Measurements from ENCODE around the gene AQP6. TPM values are rescaled to one million over a fixed set of nuclear protein-coding genes. Genes with fewer than 3 reads are reported as not detected.

AQP6 gene, protein sequence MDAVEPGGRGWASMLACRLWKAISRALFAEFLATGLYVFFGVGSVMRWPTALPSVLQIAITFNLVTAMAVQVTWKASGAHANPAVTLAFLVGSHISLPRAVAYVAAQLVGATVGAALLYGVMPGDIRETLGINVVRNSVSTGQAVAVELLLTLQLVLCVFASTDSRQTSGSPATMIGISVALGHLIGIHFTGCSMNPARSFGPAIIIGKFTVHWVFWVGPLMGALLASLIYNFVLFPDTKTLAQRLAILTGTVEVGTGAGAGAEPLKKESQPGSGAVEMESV
- under 1 TPM in 1 of 2 donors, not detected in 1; 0.20 TPM for total RNA-seq
- polyA plus RNA-seq (2013, experiment 1 of 2): 0.28 TPM
- polyA plus RNA-seq (2013, experiment 2 of 2): 0.04 TPM
- long read RNA-seq, experiment 1: 0 reads
- long read RNA-seq, experiment 2: 0 reads
- long read RNA-seq, experiment 3, partial matches to known transcripts: 1 of 1 reads
- long read RNA-seq, experiment 3, other reads (novel, unspliced or antisense): 0 of 1 reads
- long read RNA-seq, experiment 4: 0 reads

DNA sequence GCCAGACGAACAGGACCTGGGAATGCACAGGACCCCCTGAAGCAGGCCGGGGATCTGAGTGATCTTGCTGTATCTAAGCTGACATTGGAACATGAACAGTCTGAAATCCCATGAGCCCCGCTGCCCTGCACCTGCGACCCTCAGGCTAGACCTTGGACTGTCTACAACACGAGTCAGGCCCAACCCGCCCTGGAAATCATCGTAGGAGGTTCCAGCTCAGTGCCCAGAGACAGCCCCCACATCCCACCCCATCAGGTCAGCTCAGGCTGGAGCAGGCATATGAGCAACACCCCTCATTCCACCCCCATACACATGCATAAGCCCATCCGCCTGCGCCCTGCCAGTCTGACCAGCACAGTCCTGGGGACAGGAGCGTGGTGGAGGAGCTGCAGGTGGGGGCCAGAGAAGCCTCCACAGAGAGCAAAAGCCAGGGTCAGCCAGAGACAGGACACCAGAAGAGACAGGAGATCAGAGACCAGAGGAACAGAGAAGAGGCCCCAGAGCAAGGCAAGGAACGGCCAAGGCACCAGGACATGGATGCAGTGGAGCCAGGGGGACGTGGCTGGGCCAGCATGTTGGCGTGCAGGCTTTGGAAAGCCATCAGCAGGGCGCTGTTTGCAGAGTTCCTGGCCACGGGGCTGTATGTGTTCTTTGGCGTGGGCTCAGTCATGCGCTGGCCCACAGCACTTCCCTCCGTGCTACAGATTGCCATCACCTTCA, at the start of gene AQP6:
AQP6 (plus strand) TSS at position 307 of the 720 bp plus-strand sequence; CDS start at position 534, 227 bp downstream.
- H3K9ac ChIP-seq (ENCODE audit: extremely low read depth, low read length, poor library complexity, severe bottlenecking): no peak within 1 kb of the TSS
- Mint-ChIP-seq H3K27me3 (ENCODE audit: insufficient read depth) (peaks cover 15% of the 10 kb centered on the region), H3K9me3 (no peaks in the 10 kb centered on the region), H3K36me3 (ENCODE audit: low read depth) (no peaks in the 10 kb centered on the region), H3K27ac (no peak within 1 kb of the TSS), H3K4me1 (no peaks in the 10 kb centered on the region), H3K4me3 (no peak within 1 kb of the TSS)
- H3K27me3 ChIP-seq (ENCODE audit: control insufficient read depth, insufficient read depth, low read length, poor library complexity, severe bottlenecking): peaks cover 37% of the 10 kb centered on the region
- H3K36me3 ChIP-seq (ENCODE audit: control insufficient read depth, insufficient read depth, low read length): no peaks in the 10 kb centered on the region
- no peak within 1 kb of the TSS for H3K4me3 ChIP-seq (ENCODE audit: low read length)
- no peak within 1 kb of the TSS for H3K27ac ChIP-seq (ENCODE audit: low read depth, low read length)
- TF ChIP-seq, protein P1, sequence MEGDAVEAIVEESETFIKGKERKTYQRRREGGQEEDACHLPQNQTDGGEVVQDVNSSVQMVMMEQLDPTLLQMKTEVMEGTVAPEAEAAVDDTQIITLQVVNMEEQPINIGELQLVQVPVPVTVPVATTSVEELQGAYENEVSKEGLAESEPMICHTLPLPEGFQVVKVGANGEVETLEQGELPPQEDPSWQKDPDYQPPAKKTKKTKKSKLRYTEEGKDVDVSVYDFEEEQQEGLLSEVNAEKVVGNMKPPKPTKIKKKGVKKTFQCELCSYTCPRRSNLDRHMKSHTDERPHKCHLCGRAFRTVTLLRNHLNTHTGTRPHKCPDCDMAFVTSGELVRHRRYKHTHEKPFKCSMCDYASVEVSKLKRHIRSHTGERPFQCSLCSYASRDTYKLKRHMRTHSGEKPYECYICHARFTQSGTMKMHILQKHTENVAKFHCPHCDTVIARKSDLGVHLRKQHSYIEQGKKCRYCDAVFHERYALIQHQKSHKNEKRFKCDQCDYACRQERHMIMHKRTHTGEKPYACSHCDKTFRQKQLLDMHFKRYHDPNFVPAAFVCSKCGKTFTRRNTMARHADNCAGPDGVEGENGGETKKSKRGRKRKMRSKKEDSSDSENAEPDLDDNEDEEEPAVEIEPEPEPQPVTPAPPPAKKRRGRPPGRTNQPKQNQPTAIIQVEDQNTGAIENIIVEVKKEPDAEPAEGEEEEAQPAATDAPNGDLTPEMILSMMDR (conservative IDR thresholded peaks at IDR 0.05): no peak
- peak; percentile 42 for DNase-seq
- no peaks in the 10 kb centered on the region for H3K9me3 ChIP-seq (ENCODE audit: control insufficient read depth, low read length)
- 91 to 97% methylated on average over 15 to 18 of the region's 18 CpGs for whole genome bisulfite sequencing, 2 experiments (ENCODE audit: insufficient coverage in 1 of 2, insufficient read length in 1 of 2)
- no peaks in the 10 kb centered on the region for H3K4me1 ChIP-seq (ENCODE audit: control insufficient read depth, insufficient read depth, low read length)

DNA sequence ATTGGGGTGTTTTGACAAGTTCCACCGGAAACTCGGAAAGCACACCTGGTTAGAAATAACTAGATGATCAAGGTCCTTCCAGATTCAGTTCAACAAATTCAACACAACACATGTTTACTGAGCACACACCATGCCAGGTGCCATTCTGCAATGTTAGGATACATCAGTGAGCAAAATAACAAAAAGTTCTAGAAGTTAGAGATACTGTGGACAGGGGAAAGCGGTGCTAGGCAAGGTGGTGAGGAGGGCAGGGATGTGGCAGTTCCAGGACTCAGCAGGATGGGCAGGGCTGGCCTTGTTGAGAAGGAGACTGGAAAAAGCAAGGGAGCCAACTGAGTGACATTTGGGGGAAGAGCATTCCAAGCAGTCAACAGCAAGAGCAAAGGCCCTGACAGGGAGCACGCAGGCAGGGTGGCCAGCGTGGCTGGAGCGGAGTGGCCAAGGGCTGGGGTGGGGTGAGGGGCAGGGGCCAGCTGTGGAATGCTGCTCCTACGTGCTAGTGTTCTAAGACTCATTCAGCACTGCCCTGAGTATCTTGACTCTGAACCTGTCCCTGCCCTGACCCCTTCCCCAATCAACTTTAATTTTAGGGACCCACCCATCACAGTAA, 49.6 kb upstream of the AQP6 start:
- Mint-ChIP-seq H3K4me1 (no peaks in the 10 kb centered on the region), H3K27me3 (ENCODE audit: insufficient read depth) (peaks cover 20% of the 10 kb centered on the region), H3K9me3 (no peaks in the 10 kb centered on the region), H3K27ac (no peak overlapping the region), H3K4me3 (no peak overlapping the region), H3K36me3 (ENCODE audit: low read depth) (no peaks in the 10 kb centered on the region)
- H3K9me3 ChIP-seq (ENCODE audit: control insufficient read depth, low read length): no peaks in the 10 kb centered on the region
- H3K27me3 ChIP-seq (ENCODE audit: control insufficient read depth, insufficient read depth, low read length, poor library complexity, severe bottlenecking): no peaks in the 10 kb centered on the region
- peak; percentile 49 for DNase-seq
- H3K9ac ChIP-seq (ENCODE audit: extremely low read depth, low read length, poor library complexity, severe bottlenecking): no peak overlapping the region
- H3K4me1 ChIP-seq (ENCODE audit: control insufficient read depth, insufficient read depth, low read length): no peaks in the 10 kb centered on the region
- TF ChIP-seq, protein P1 (conservative IDR thresholded peaks at IDR 0.05): no peak
- no peaks in the 10 kb centered on the region for H3K36me3 ChIP-seq (ENCODE audit: control insufficient read depth, insufficient read depth, low read length)
- 83 to 89% methylated on average over 7 of the region's 7 CpGs for WGBS, 2 experiments (ENCODE audit: insufficient coverage in 1 of 2, insufficient read length in 1 of 2)
- H3K4me3 ChIP-seq (ENCODE audit: low read length): no peak overlapping the region
- H3K27ac ChIP-seq (ENCODE audit: low read depth, low read length): no peak overlapping the region

DNA sequence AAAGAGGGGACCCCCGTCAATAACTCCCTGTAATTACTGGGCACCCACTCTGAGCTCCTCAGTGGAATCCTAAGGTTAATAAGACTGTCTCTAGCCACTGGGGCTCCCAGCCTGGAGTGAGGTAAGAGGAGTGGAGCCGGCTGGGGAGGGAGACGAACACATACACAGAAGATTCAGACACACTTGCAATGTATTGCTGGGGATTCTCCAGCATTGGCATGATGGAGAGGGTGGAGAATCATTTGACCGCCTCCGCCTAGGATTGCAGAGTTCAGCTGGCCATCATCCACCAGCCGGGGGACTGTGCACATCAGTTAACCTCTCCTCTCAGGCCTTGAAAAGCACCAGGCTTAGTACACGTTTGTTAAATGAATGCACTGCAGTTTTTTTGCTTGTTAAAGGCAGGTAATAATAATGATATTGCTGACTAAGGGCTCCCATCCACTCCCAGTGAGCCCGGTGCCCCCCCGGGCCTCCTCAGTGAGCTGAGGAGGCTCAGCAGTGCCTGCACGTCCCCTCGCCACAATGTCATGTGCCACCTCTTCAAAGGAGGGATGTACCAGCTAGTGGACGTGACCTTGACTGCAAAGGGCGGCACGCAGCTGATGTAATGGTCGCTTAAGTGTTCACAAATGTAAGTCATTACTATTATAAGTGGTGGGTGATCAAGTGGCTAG, 48.7 kb upstream of the AQP6 start:
- Mint-ChIP-seq H3K36me3 (ENCODE audit: low read depth) (no peaks in the 10 kb centered on the region), H3K9me3 (no peaks in the 10 kb centered on the region), H3K4me1 (no peaks in the 10 kb centered on the region), H3K27ac (no peak overlapping the region), H3K4me3 (no peak overlapping the region), H3K27me3 (ENCODE audit: insufficient read depth) (peaks cover 29% of the 10 kb centered on the region)
- WGBS, 2 experiments (ENCODE audit: insufficient coverage in 1 of 2, insufficient read length in 1 of 2): 89 to 92% methylated on average over 9 to 15 of the region's 15 CpGs
- TF ChIP-seq, protein P1 (conservative IDR thresholded peaks at IDR 0.05): no peak
- Histone ChIP-seq H3K9ac (ENCODE audit: extremely low read depth, low read length, poor library complexity, severe bottlenecking) (no peak overlapping the region), H3K9me3 (ENCODE audit: control insufficient read depth, low read length) (no peaks in the 10 kb centered on the region), H3K4me1 (ENCODE audit: control insufficient read depth, insufficient read depth, low read length) (no peaks in the 10 kb centered on the region), H3K27me3 (ENCODE audit: control insufficient read depth, insufficient read depth, low read length, poor library complexity, severe bottlenecking) (peaks cover under 1% of the 10 kb centered on the region), H3K27ac (ENCODE audit: low read depth, low read length) (no peak overlapping the region), H3K36me3 (ENCODE audit: control insufficient read depth, insufficient read depth, low read length) (no peaks in the 10 kb centered on the region), H3K4me3 (ENCODE audit: low read length) (no peak overlapping the region)
- DNase-seq: peak; percentile 43

Measured in endodermal cell (in vitro differentiated cells).